ENCODE measurements around the gene SERPINA4. TPM values are rescaled to one million over a fixed set of nuclear protein-coding genes. Genes with fewer than 3 reads are reported as not detected.

SERPINA4 gene
- total and polyA plus RNA-seq, 3 experiments from 2014 or later = not detected

DNA sequence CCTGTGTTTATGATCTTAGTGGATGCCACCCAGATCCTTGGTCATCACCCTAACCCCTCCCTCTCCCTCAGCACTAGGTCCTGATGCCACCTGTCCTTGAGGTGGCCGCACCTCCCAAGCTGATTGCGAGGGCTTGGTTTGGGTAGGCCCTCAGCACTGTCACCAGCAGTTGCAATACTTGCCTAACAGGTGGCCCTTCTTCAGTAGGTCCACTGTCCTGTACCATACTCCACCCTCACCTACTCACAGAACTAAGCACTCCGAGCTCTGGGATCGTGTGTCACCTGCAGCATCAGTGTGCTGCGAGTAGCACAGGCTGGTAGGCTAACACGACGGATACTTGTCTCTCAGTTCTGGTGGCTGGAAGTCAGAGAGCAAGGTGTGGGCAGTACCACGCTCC lies 38.0 kb upstream of the SERPINA4 start:
- peaks cover 0 to 18% (median 2%) of the 10 kb centered on the region in 5 donors for H3K9me3 Mint-ChIP-seq
- CTCF ChIA-PET = no interaction called here
- H3K4me3 Mint-ChIP-seq = no peak overlapping the region
- peaks cover 8 to 29% of the 10 kb centered on the region in 2 donors for H3K27me3 Mint-ChIP-seq
- Histone ChIP-seq H3K4me1 (ENCODE audit: insufficient read depth, low read length) (no peaks in the 10 kb centered on the region), H3K4me3 (ENCODE audit: low read length) (no peak overlapping the region), H3K36me3 (ENCODE audit: insufficient read depth, low read length) (no peaks in the 10 kb centered on the region), H3K9me3 (ENCODE audit: low read length) (no peaks in the 10 kb centered on the region), H3K27me3 (ENCODE audit: insufficient read depth, low read length, poor library complexity, severe bottlenecking) (peaks cover 3% of the 10 kb centered on the region), H3K27ac (ENCODE audit: low read depth, low read length) (no peak overlapping the region)
- H3K36me3 Mint-ChIP-seq = no peaks in the 10 kb centered on the region
- no peak overlapping the region for H3K27ac Mint-ChIP-seq
- H3K4me1 Mint-ChIP-seq = no peaks in the 10 kb centered on the region
- POLR2A ChIA-PET = no interaction called here
- no peak for DNase-seq

DNA sequence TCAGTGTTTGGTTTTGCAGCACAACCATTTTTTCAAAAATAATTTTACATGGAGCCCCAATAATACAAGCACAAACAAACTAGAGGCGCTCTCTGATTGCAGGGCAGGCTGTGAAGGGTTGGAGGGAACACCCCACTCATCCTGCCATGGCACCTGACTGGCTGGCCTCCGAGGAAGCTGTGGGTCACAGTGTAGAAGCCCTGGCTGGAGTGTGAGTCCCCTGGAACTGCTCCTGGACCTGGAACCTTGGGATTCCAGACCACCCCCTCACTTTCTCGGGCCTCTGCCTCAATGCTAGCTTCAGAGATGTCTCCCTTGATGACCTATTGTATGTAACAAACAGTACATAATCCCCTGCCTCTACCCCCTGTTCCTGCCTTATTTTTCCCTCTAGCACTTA lies 37.1 kb upstream of the SERPINA4 start:
- Histone ChIP-seq H3K27me3 (ENCODE audit: insufficient read depth, low read length, poor library complexity, severe bottlenecking) (peaks cover 3% of the 10 kb centered on the region), H3K27ac (ENCODE audit: low read depth, low read length) (no peak overlapping the region), H3K36me3 (ENCODE audit: insufficient read depth, low read length) (no peaks in the 10 kb centered on the region), H3K9me3 (ENCODE audit: low read length) (no peaks in the 10 kb centered on the region), H3K4me1 (ENCODE audit: insufficient read depth, low read length) (no peaks in the 10 kb centered on the region), H3K4me3 (ENCODE audit: low read length) (no peak overlapping the region)
- Mint-ChIP-seq H3K36me3 (no peaks in the 10 kb centered on the region), H3K4me1 (no peaks in the 10 kb centered on the region), H3K4me3 (no peak overlapping the region), H3K27me3 (peaks cover 8 to 29% of the 10 kb centered on the region in 2 donors), H3K9me3 (peaks cover 0 to 17% (median 2%) of the 10 kb centered on the region in 5 donors), H3K27ac (no peak overlapping the region)
- ChIA-PET POLR2A (no interaction called here), CTCF (no interaction called here)
- DNase-seq = no peak

DNA sequence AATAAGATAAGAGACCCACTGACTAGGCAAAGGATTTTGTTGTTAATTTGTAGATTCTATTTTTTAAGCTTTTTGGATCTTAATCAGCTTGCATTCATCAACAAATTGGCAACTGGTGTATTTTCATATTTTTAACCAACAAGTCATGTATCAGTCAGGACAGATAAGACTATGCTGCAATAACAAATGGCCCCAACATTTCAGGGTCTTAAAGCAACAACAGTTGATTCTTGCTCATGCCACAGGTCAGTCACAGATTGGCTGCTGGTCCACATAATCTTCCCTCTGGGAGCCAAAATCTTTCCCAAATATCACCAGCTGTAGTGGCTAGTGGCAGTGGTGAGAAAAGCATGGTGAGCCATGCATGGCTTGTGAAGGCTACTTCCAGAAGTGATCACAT lies 30.1 kb upstream of the SERPINA4 start:
- CTCF ChIA-PET = interaction anchor here (0.8 kb wide), 1 partner anchor 18 kb away, joined by 3 read pairs; no protein-coding TSS in a partner anchor
- Histone ChIP-seq H3K4me1 (ENCODE audit: insufficient read depth, low read length) (no peaks in the 10 kb centered on the region), H3K27me3 (ENCODE audit: insufficient read depth, low read length, poor library complexity, severe bottlenecking) (no peaks in the 10 kb centered on the region), H3K27ac (ENCODE audit: low read depth, low read length) (no peak overlapping the region), H3K9me3 (ENCODE audit: low read length) (no peaks in the 10 kb centered on the region), H3K4me3 (ENCODE audit: low read length) (no peak overlapping the region), H3K36me3 (ENCODE audit: insufficient read depth, low read length) (no peaks in the 10 kb centered on the region)
- Mint-ChIP-seq H3K27me3 (peaks cover 4 to 12% of the 10 kb centered on the region in 2 donors), H3K27ac (no peak overlapping the region), H3K36me3 (no peaks in the 10 kb centered on the region), H3K9me3 (peaks cover 0 to 3% (median 2%) of the 10 kb centered on the region in 5 donors), H3K4me1 (no peaks in the 10 kb centered on the region), H3K4me3 (no peak overlapping the region)
- no peak for DNase-seq
- POLR2A ChIA-PET = no interaction called here

DNA sequence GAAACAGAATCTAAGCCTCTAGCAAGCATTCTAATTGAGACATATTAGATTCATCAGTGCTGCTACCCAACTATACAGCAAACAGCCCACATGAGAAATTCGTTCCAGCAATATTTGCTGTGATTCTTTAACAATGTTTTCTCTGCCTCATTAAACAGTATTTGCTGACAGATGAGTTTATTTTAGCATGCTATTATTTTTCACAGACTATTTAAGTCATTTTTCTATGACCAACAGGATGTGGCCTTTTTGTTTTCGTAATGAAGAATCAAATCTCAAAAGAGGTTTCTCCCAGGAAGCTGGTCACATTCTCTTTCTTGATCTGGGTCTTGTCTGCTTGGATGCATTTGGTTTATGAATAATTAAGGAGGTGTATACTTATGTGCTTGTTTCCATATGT lies 28.8 kb upstream of the SERPINA4 start:
- peaks cover 4 to 10% of the 10 kb centered on the region in 2 donors for H3K27me3 Mint-ChIP-seq
- Histone ChIP-seq H3K27me3 (ENCODE audit: insufficient read depth, low read length, poor library complexity, severe bottlenecking) (no peaks in the 10 kb centered on the region), H3K9me3 (ENCODE audit: low read length) (no peaks in the 10 kb centered on the region), H3K4me1 (ENCODE audit: insufficient read depth, low read length) (no peaks in the 10 kb centered on the region), H3K36me3 (ENCODE audit: insufficient read depth, low read length) (no peaks in the 10 kb centered on the region), H3K27ac (ENCODE audit: low read depth, low read length) (no peak overlapping the region), H3K4me3 (ENCODE audit: low read length) (no peak overlapping the region)
- no peaks in the 10 kb centered on the region for H3K36me3 Mint-ChIP-seq
- H3K9me3 Mint-ChIP-seq = peaks cover 0 to 3% (median 2%) of the 10 kb centered on the region in 5 donors
- CTCF ChIA-PET = no interaction called here
- POLR2A ChIA-PET = no interaction called here
- H3K4me1 Mint-ChIP-seq = no peaks in the 10 kb centered on the region
- no peak for DNase-seq
- no peak overlapping the region for H3K27ac Mint-ChIP-seq
- no peak overlapping the region for H3K4me3 Mint-ChIP-seq

DNA sequence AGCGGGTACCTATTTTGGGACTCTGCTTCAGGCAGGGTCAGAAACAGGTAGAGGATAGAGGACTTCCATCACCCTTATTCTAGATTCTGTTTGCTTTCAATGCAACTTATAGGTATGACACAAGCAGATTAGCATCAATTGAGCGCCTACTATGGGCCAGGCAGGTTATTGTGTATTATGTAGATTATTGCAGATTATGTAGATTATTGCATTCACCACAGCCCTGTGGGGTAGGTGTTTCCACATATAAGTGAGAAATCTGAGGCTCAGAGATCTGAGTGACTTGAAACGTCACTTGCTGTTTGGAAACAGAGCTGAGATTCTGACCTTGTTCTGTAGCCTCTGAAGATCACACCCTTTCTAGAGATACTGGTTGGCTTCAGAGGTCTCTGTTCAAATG lies 25.7 kb upstream of the SERPINA4 start:
- Histone ChIP-seq H3K4me3 (ENCODE audit: low read length) (no peak overlapping the region), H3K27ac (ENCODE audit: low read depth, low read length) (no peak overlapping the region), H3K4me1 (ENCODE audit: insufficient read depth, low read length) (no peaks in the 10 kb centered on the region), H3K9me3 (ENCODE audit: low read length) (no peaks in the 10 kb centered on the region), H3K36me3 (ENCODE audit: insufficient read depth, low read length) (no peaks in the 10 kb centered on the region), H3K27me3 (ENCODE audit: insufficient read depth, low read length, poor library complexity, severe bottlenecking) (no peaks in the 10 kb centered on the region)
- DNase-seq = no peak
- H3K27me3 Mint-ChIP-seq = peaks cover 10 to 31% of the 10 kb centered on the region in 2 donors
- H3K4me3 Mint-ChIP-seq = no peak overlapping the region
- H3K27ac Mint-ChIP-seq = no peak overlapping the region
- no peaks in the 10 kb centered on the region for H3K36me3 Mint-ChIP-seq
- CTCF ChIA-PET = no interaction called here
- peaks cover 0 to 3% (median 2%) of the 10 kb centered on the region in 5 donors for H3K9me3 Mint-ChIP-seq
- no peaks in the 10 kb centered on the region for H3K4me1 Mint-ChIP-seq
- POLR2A ChIA-PET = no interaction called here

DNA sequence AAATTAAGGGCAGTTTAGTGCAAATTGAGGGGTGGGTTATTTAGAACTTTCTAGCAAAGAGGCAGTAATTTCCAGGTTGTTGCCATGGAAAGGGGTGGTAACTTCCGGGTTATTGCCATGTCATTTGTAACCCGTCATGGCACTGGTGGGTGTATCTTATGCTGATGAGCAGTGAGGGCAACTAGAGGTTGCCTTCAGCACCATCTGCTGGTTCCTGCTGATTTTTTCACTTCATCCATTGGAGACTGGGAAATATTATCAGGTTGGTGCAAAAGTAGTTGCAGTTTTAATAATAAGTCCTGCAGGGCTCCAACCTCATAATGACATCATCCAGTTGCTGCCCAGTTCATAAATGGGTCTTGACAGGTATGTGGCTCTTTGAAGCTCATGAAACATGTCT lies 24.4 kb upstream of the SERPINA4 start:
- DNase-seq = no peak
- no peak overlapping the region for H3K27ac ChIP-seq (ENCODE audit: low read depth, low read length)
- no peaks in the 10 kb centered on the region for H3K4me1 ChIP-seq (ENCODE audit: insufficient read depth, low read length)
- no peaks in the 10 kb centered on the region for H3K9me3 ChIP-seq (ENCODE audit: low read length)
- H3K9me3 Mint-ChIP-seq = peaks cover 0 to 3% (median 2%) of the 10 kb centered on the region in 5 donors
- H3K4me3 Mint-ChIP-seq = no peak overlapping the region
- no peak overlapping the region for H3K27ac Mint-ChIP-seq
- no peak overlapping the region for H3K4me3 ChIP-seq (ENCODE audit: low read length)
- no peaks in the 10 kb centered on the region for H3K36me3 Mint-ChIP-seq
- H3K4me1 Mint-ChIP-seq = no peaks in the 10 kb centered on the region
- H3K27me3 Mint-ChIP-seq = peaks cover 14 to 30% of the 10 kb centered on the region in 2 donors
- H3K36me3 ChIP-seq (ENCODE audit: insufficient read depth, low read length) = no peaks in the 10 kb centered on the region
- POLR2A ChIA-PET = no interaction called here
- CTCF ChIA-PET = no interaction called here
- no peaks in the 10 kb centered on the region for H3K27me3 ChIP-seq (ENCODE audit: insufficient read depth, low read length, poor library complexity, severe bottlenecking)

DNA sequence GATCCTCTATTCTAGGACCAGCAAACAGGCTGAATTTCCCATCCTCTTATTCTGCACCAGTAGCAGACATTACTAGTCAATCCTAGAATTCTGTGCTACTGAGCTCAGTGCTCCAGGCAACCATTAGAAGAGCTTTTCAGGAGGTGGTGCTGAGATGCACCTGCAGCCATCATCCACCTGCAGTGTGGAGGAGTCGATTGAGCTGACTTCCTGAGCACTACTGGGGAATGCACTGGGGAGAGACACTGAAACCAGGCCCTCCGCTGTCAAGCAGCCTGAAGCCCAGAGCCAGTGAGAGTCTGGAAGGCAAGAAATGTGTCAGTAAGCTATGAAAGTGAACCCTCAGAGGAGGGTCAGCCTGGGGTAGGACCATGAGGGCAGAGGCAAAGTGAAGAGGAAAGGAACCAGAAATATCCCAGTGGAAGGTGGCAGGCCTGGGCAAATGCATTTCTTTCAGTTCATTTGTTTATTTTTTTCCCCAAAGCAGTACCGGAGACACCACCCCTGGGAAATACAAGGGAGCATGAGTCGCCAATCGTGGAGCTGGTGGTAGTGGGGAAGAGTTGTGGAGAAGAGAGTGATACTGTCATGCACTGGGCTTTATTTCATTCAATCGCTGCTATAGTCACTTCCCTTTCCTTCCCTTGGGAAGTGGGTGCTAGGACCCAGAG lies 23.0 kb upstream of the SERPINA4 start:
- no peak overlapping the region for H3K27ac Mint-ChIP-seq
- no peak overlapping the region for H3K4me3 Mint-ChIP-seq
- peaks cover 14 to 30% of the 10 kb centered on the region in 2 donors for H3K27me3 Mint-ChIP-seq
- ChIA-PET POLR2A (no interaction called here), CTCF (interaction anchor here (0.9 kb wide), 1 partner anchor 11 kb away, joined by 3 read pairs; no protein-coding TSS in a partner anchor)
- Histone ChIP-seq H3K9me3 (ENCODE audit: low read length) (no peaks in the 10 kb centered on the region), H3K27me3 (ENCODE audit: insufficient read depth, low read length, poor library complexity, severe bottlenecking) (no peaks in the 10 kb centered on the region), H3K4me3 (ENCODE audit: low read length) (no peak overlapping the region), H3K27ac (ENCODE audit: low read depth, low read length) (no peak overlapping the region), H3K4me1 (ENCODE audit: insufficient read depth, low read length) (no peaks in the 10 kb centered on the region), H3K36me3 (ENCODE audit: insufficient read depth, low read length) (no peaks in the 10 kb centered on the region)
- no peak for DNase-seq
- H3K9me3 Mint-ChIP-seq = peaks cover 0 to 2% (median 0%) of the 10 kb centered on the region in 5 donors
- H3K36me3 Mint-ChIP-seq = no peaks in the 10 kb centered on the region
- H3K4me1 Mint-ChIP-seq = no peaks in the 10 kb centered on the region

DNA sequence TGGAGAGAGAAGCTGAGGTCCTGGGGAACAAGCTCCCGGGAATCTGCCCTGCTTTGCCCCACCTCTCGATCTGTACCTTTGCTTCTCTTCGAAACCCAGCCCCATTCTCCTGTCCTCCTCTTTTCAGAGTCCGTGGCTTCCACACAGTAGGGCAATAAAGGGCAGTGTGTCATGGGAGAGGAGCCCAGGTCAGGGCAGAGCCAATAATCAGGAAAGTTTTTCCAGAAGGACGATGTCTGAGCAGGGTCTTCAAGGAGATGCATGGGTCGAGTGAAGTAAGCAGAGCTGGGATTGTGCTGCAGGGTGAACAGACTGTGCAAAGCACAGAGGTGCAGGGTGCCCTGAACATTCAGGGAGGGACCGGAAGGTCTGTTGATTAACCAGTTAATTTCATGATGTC lies 22.1 kb upstream of the SERPINA4 start:
- no peak overlapping the region for H3K27ac ChIP-seq (ENCODE audit: low read depth, low read length)
- H3K27me3 ChIP-seq (ENCODE audit: insufficient read depth, low read length, poor library complexity, severe bottlenecking) = no peaks in the 10 kb centered on the region
- POLR2A ChIA-PET = no interaction called here
- no peaks in the 10 kb centered on the region for H3K9me3 ChIP-seq (ENCODE audit: low read length)
- H3K9me3 Mint-ChIP-seq = no peaks in the 10 kb centered on the region
- no peaks in the 10 kb centered on the region for H3K4me1 Mint-ChIP-seq
- no peaks in the 10 kb centered on the region for H3K36me3 ChIP-seq (ENCODE audit: insufficient read depth, low read length)
- no peak for DNase-seq
- CTCF ChIA-PET = interaction anchor here (0.9 kb wide), 1 partner anchor 10 kb away, joined by 3 read pairs; no protein-coding TSS in a partner anchor
- no peak overlapping the region for H3K27ac Mint-ChIP-seq
- no peak overlapping the region for H3K4me3 Mint-ChIP-seq
- no peaks in the 10 kb centered on the region for H3K4me1 ChIP-seq (ENCODE audit: insufficient read depth, low read length)
- H3K4me3 ChIP-seq (ENCODE audit: low read length) = no peak overlapping the region
- no peaks in the 10 kb centered on the region for H3K36me3 Mint-ChIP-seq
- peaks cover 13 to 32% of the 10 kb centered on the region in 2 donors for H3K27me3 Mint-ChIP-seq
